NCI-H2029 (cell line): Measurements from ENCODE around the gene SYN1.

Experiments
- DNase-seq: peaks from one replicate; lab custom pipeline; 2025; lab: John Stamatoyannopoulos, UW

Gene SYN1

GRCh38 chrX:47595716-47596251, 23.9 kb downstream of the SYN1 start:
- peak; percentile 8 for DNase-seq

GRCh38 chrX:47593522-47593921, 26.1 kb downstream of the SYN1 start:
- DNase-seq: no peak

GRCh38 chrX:47590984-47591383, 28.7 kb downstream of the SYN1 start:
- DNase-seq: no peak

GRCh38 chrX:47587906-47588735, 31.5 kb downstream of the SYN1 start:
- no peak for DNase-seq

GRCh38 chrX:47587091-47587891, 32.4 kb downstream of the SYN1 start:
- DNase-seq: no peak

- no peak for DNase-seq
These were observed 33.4 kb downstream of the SYN1 start for GRCh38 chrX:47586043-47586787.

GRCh38 chrX:47585273-47585672, 34.4 kb downstream of the SYN1 start:
- DNase-seq: no peak

- no peak for DNase-seq
These were observed 34.9 kb downstream of the SYN1 start for GRCh38 chrX:47584714-47585113.

- no peak for DNase-seq
These were observed 36.3 kb downstream of the SYN1 start for GRCh38 chrX:47583240-47583861.

- peak; percentile 86 for DNase-seq
These were observed 37.7 kb downstream of the SYN1 start, which contains the start of gene TIMP1 for GRCh38 chrX:47581731-47582647. Gene TIMP1, plus strand, starts transcription at chrX:47582436. Its CDS starts 980 bp downstream, at chrX:47583416.

- no peak for DNase-seq
These were observed 40.1 kb downstream of the SYN1 start for GRCh38 chrX:47579537-47579936.

GRCh38 chrX:47578692-47579091, 41.0 kb downstream of the SYN1 start:
- no peak for DNase-seq

- no peak for DNase-seq
These were observed 41.8 kb downstream of the SYN1 start for GRCh38 chrX:47577901-47578300.

- no peak for DNase-seq
These were observed 42.2 kb downstream of the SYN1 start for GRCh38 chrX:47577424-47577823.

GRCh38 chrX:47576021-47576898, 43.4 kb downstream of the SYN1 start:
- no peak for DNase-seq

GRCh38 chrX:47574547-47575301, 44.9 kb downstream of the SYN1 start:
- DNase-seq: no peak

GRCh38 chrX:47574076-47574546, 45.5 kb downstream of the SYN1 start:
- no peak for DNase-seq

- DNase-seq: no peak
These were observed 46.1 kb downstream of the SYN1 start for GRCh38 chrX:47573341-47574075.
